ENCODE results near the gene KDM4C.

- no peak for TF ChIP-seq GABPA (IDR thresholded peaks at IDR 0.05; ENCODE audit: low read depth, low read length)
- TF ChIP-seq GABPA (CRISPR knock-in tag; IDR thresholded peaks at IDR 0.05; ENCODE audit: low read depth), result no peak
- TF ChIP-seq ZNF383 (CRISPR knock-in tag; IDR thresholded peaks at IDR 0.05; ENCODE audit: borderline replicate concordance), result no peak
Measured at GRCh38 chr9:7001571-7001970, 243.8 kb downstream of the KDM4C start.
